ENCODE data around the gene RTF2. TPM values are rescaled to one million over a fixed set of nuclear protein-coding genes. Genes with fewer than 3 reads are reported as not detected.

The RTF2 gene
- total and polyA plus RNA-seq, 2 of the 4 experiments (the other 2 are of a cell fraction), result 102 to 109 TPM

DNA sequence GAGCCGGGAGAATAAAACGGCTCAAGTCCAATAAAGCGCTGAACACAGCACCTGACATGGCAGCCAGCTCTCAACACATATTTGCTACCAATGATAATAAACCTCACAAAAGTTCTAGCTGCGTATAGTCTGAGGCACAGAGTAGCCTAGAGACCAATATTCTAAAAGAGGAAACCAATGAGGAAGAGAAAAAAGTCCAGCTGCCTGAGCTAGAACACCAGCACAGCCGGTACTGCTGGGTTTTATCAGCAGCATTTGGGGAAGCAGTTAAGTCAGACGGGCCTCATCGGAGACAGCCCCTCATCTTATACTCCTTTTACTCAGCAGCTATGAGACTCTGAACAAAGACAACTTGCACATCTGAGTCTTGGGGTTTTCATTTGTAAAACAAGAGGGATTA is 2.4 kb upstream of the RTF2 start:
- no CpG with 5 or more reads among the region's 7 CpGs for WGBS, 2 experiments (ENCODE audit: extremely low coverage in 2 of 2, insufficient read length in 1 of 2)
- dilution Hi-C loops (cut with HindIII; ENCODE audit: low sequenced_read_pairs, unreplicated experiment), result no loop called here
- no peak overlapping the region for H2AFZ ChIP-seq (replicated peaks; ENCODE audit: low read length, poor library complexity)

More for the DNA sequence above, 2.4 kb upstream of the RTF2 start:
- Histone ChIP-seq H3K27ac (ENCODE audit: insufficient read depth, low read length) (no peak overlapping the region), H2BK5ac (ENCODE audit: low read depth, low read length, poor library complexity, severe bottlenecking) (no peak overlapping the region), H3K14ac (replicated peaks; ENCODE audit: low read depth, low read length) (no peak overlapping the region), H3K27me3 (ENCODE audit: control insufficient read depth, insufficient read depth, low read length) (no peaks in the 10 kb centered on the region), H2AK9ac (replicated peaks; ENCODE audit: low read depth, low read length, poor library complexity) (no peak overlapping the region), H3K79me1 (ENCODE audit: low read depth in 1 of 2, low read length in 2 of 2) (peaks cover 8 to 23% of the 10 kb centered on the region in 2 experiments; a peak in 3 of 4 replicates), H2BK120ac (ENCODE audit: low read depth, low read length) (no peak overlapping the region), H4K20me1 (ENCODE audit: insufficient read depth, low read length) (no peaks in the 10 kb centered on the region; the same call in 1 of the 2 replicates), H3K9me1 (ENCODE audit: insufficient read depth, low read length) (no peaks in the 10 kb centered on the region), H2AK5ac (ENCODE audit: low read depth, low read length) (no peak overlapping the region), H3K56ac (ENCODE audit: extremely low read depth, insufficient read depth, low read length) (no peak overlapping the region), H3K4me3 (ENCODE audit: insufficient read depth, low read depth, low read length) (no peak overlapping the region), H2BK20ac (ENCODE audit: low read depth, low read length) (no peak overlapping the region), H3K23ac (ENCODE audit: low read depth, low read length) (no peak overlapping the region), H3K9ac (ENCODE audit: low read depth, low read length) (no peak overlapping the region), H3K4me1 (ENCODE audit: control insufficient read depth, insufficient read depth, low read length) (0 out of 2 replicates have a peak, but pooled peaks cover 2% of the 10 kb centered on the region), H3K4ac (ENCODE audit: low read depth, low read length) (no peak overlapping the region), H2BK15ac (ENCODE audit: low read depth, low read length) (0 out of 3 replicates have a peak overlapping the region, but pooled peaks have one; percentile 21), H3K18ac (ENCODE audit: low read depth, low read length) (no peak overlapping the region), H3K9me3 (ENCODE audit: control insufficient read depth, insufficient read depth, low read length) (no peaks in the 10 kb centered on the region), H4K5ac (ENCODE audit: low read depth, low read length) (no peak overlapping the region), H4K8ac (ENCODE audit: low read depth in 2 of 2, low read length in 2 of 2) (no peak overlapping the region), H3K4me2 (ENCODE audit: low read depth, low read length) (no peak overlapping the region), H4K91ac (ENCODE audit: insufficient read depth, low read depth, low read length) (no peak overlapping the region; the same call in 1 of the 2 replicates), H3K36me3 (ENCODE audit: control insufficient read depth, insufficient read depth, low read length) (peaks cover 4% of the 10 kb centered on the region)
- DNase-seq (no peak), ATAC-seq (ENCODE audit: low read depth) (no peak)
- TF ChIP-seq POLR2A (IDR thresholded peaks at IDR 0.05; ENCODE audit: low read depth, low read length) (no peak), RAD21 (IDR thresholded peaks at IDR 0.05; ENCODE audit: low read length) (no peak), CEBPB (IDR thresholded peaks at IDR 0.05; ENCODE audit: low read depth, low read length) (no peak), MAFK (IDR thresholded peaks at IDR 0.05; ENCODE audit: low read depth, low read length) (no peak), SMC3 (IDR thresholded peaks at IDR 0.05; ENCODE audit: low read depth, low read length) (no peak), RFX5 (IDR thresholded peaks at IDR 0.05; ENCODE audit: low read depth, low read length) (no peak), FOS (IDR thresholded peaks at IDR 0.05; ENCODE audit: low read depth, low read length) (no peak), MAZ (IDR thresholded peaks at IDR 0.05; ENCODE audit: borderline replicate concordance, low read depth, low read length) (no peak), RCOR1 (IDR thresholded peaks at IDR 0.05; ENCODE audit: insufficient replicate concordance, low read length) (no peak), BHLHE40 (IDR thresholded peaks at IDR 0.05; ENCODE audit: low read depth, low read length) (no peak), NFE2L2 (IDR thresholded peaks at IDR 0.05; ENCODE audit: low read depth, low read length) (no peak), CHD1 (IDR thresholded peaks at IDR 0.05; ENCODE audit: low read depth, low read length) (no peak)
- TF ChIP-seq, protein P1, sequence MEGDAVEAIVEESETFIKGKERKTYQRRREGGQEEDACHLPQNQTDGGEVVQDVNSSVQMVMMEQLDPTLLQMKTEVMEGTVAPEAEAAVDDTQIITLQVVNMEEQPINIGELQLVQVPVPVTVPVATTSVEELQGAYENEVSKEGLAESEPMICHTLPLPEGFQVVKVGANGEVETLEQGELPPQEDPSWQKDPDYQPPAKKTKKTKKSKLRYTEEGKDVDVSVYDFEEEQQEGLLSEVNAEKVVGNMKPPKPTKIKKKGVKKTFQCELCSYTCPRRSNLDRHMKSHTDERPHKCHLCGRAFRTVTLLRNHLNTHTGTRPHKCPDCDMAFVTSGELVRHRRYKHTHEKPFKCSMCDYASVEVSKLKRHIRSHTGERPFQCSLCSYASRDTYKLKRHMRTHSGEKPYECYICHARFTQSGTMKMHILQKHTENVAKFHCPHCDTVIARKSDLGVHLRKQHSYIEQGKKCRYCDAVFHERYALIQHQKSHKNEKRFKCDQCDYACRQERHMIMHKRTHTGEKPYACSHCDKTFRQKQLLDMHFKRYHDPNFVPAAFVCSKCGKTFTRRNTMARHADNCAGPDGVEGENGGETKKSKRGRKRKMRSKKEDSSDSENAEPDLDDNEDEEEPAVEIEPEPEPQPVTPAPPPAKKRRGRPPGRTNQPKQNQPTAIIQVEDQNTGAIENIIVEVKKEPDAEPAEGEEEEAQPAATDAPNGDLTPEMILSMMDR (conservative IDR thresholded peaks at IDR 0.05; ENCODE audit: low read depth, low read length), result no peak
- TF ChIP-seq, protein P2, sequence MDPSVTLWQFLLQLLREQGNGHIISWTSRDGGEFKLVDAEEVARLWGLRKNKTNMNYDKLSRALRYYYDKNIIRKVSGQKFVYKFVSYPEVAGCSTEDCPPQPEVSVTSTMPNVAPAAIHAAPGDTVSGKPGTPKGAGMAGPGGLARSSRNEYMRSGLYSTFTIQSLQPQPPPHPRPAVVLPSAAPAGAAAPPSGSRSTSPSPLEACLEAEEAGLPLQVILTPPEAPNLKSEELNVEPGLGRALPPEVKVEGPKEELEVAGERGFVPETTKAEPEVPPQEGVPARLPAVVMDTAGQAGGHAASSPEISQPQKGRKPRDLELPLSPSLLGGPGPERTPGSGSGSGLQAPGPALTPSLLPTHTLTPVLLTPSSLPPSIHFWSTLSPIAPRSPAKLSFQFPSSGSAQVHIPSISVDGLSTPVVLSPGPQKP (IDR thresholded peaks at IDR 0.05; ENCODE audit: borderline replicate concordance, low read depth, low read length), result no peak
- TF ChIP-seq, protein P3, sequence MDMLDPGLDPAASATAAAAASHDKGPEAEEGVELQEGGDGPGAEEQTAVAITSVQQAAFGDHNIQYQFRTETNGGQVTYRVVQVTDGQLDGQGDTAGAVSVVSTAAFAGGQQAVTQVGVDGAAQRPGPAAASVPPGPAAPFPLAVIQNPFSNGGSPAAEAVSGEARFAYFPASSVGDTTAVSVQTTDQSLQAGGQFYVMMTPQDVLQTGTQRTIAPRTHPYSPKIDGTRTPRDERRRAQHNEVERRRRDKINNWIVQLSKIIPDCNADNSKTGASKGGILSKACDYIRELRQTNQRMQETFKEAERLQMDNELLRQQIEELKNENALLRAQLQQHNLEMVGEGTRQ (IDR thresholded peaks at IDR 0.05; ENCODE audit: low read depth, low read length), result no peak
- CTCF ChIA-PET, result no interaction called here
- BruUV-seq (replicated peaks), result no TSS peak
- intact Hi-C loops (cut with micrococcal nuclease), result no loop called here
- POLR2A ChIA-PET (ENCODE audit: unreplicated experiment), result no interaction called here
- in situ Hi-C loops (cut with MboI; ENCODE audit: low sequenced_read_pairs), result no loop called here
